Endothelial cell of umbilical vein (primary cell): Measurements from ENCODE around the gene PLCB4.

ENCODE experiments used
- CTCF ChIP-seq, 2 donors: IDR thresholded peaks; 1 replicate in 1 of 2; 2 replicates in 1 of 2; pipeline ENCODE4 v1.5.1; 2011; ENCODE audit warnings: low read length in 2 of 2, mild to moderate bottlenecking in 2 of 2, moderate library complexity in 2 of 2, control low read depth in 1 of 2, inconsistent platforms in 1 of 2, low read depth in 1 of 2; ENCODE audit not compliant: insufficient read depth in 1 of 2; ENCODE audit errors: extremely low read depth in 1 of 2
- EZH2 ChIP-seq: IDR thresholded peaks from 2 replicates; pipeline ENCODE4 v1.6.1; 2012; ENCODE audit warnings: borderline replicate concordance, low read depth, mild to moderate bottlenecking, moderate library complexity, low read length, inconsistent platforms; ENCODE audit not compliant: severe bottlenecking

GRCh38 chr20:9052136-9052535, 16.8 kb upstream of the PLCB4 start:
- TF ChIP-seq EZH2 (no peak), CTCF (IDR thresholded peaks at IDR 0.05; ENCODE audit: extremely low read depth in 1 of 2, insufficient read depth in 1 of 2, low read depth in 1 of 2, low read length in 2 of 2) (no peak)
